Bone marrow (tissue), 2 donors: ENCODE measurements around the gene AK1.

Source experiments
- DNase-seq, 2 donors: peaks; one replicate each; lab custom pipeline; 2025; lab: John Stamatoyannopoulos, UW

Gene AK1, protein sequence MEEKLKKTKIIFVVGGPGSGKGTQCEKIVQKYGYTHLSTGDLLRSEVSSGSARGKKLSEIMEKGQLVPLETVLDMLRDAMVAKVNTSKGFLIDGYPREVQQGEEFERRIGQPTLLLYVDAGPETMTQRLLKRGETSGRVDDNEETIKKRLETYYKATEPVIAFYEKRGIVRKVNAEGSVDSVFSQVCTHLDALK

DNA sequence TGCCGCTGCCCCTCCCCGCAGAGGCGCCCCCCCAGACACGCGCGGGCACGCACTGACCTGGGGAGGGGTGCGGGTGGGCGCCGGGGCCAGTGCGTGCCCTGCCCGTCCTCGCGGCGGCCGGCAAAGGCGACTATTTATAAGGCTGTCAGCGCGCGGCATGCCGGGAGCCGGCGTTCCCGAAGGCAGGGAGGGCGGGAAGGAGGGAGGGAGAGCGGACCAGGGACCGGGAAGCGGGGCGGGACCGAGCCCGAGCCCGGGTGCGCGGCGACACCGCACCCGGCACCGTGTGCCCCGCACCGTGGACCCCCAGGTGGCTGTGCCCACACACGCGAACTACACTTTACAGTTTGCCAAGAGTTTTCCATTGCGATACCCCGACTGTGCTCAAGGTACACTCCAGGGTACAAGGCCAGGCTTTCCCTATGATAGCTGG lies at the start of gene AK1:
TSS of gene AK1 (minus strand) at position 110 of the 433 bp plus-strand sequence. CDS start 3,058 bp downstream, outside the sequence.
- DNase-seq: no peak

GRCh38 chr9:127926906-127927200 lies 49.4 kb upstream of the AK1 start:
- no peak for DNase-seq

GRCh38 chr9:127925959-127926905 lies 48.8 kb upstream of the AK1 start:
- no peak for DNase-seq

DNA sequence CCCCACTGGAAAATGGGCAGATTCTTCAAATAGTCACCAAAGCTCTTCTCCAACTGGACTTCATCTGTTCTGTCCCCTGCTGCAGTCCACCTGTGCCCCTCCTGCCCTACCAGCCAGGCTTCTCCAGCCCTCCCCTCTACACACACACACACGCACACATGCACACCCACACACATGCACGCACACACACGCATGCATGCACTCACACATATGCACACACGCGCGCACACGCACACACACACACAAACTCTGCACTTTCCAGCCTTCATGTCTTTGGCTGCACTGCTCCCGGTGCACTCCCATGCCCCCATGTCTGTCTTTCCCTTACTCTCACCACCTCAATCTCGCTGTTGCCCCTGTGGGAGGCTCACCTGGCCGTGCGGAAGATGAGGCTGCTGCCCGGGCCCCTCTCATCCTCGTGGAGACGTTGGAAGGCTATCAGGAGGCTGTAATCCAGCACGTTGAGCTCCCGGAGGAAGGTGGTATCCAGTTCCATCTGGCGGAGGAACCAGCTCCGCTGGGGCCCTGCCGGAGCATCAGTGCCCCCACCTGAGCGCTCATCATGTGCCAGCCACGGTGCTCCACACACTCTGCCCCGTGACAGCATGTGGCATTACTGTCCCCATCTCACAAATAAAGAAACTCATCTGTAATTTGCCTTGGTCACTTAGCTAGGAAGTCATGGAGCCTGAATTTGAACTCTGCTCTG lies 47.4 kb upstream of the AK1 start:
- no peak for DNase-seq

DNA sequence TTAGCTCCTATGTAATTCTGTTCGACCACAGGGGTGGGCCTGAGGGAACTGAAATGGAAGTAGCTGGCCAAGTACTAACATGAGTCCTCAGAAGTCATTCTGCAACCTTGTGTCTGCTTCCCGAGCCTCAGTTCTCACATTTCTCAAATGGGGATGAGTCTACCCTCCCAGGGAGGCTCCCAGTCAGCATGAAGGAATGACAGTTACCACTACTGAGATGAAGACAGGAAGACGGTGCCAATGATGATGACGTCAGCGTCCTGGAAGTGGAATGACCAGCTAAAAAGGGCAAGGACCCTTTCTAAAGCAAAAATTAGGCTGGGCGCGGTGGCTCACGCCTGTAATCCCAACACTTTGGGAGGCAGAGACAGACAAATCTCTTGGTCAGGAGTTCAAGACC lies 46.3 kb upstream of the AK1 start:
- no peak for DNase-seq

- no peak for DNase-seq
Measured at GRCh38 chr9:127923046-127923445, 45.6 kb upstream of the AK1 start.

DNA sequence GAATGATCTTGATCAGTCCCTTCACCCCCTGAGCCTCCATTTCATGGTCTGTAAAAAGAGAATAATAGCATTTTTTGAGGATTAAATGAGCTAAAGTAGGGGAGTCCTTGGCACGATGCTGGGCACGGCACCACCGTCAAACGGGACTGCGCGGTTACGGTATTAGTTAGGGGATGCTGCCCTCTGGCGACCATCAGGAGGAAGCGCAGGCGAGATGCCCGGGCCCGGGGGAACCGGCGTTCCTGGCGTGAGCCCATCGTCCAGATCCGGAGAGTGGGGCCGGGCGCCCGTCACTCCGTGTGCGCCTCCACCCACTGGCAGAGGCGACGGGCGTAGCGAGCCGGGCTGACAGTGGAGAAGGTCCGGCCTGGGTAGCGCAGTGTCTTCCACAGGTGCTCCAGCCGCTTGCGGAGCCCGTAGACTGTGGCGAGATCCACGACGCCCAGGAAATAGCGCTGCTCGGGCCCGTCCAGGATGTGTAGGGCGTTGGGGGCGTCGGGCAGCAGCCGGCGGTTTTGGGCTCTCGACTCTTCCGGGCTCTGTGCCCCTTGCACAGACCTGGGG lies 44.2 kb upstream of the AK1 start:
- peak; percentile 21 to 52 for DNase-seq

DNA sequence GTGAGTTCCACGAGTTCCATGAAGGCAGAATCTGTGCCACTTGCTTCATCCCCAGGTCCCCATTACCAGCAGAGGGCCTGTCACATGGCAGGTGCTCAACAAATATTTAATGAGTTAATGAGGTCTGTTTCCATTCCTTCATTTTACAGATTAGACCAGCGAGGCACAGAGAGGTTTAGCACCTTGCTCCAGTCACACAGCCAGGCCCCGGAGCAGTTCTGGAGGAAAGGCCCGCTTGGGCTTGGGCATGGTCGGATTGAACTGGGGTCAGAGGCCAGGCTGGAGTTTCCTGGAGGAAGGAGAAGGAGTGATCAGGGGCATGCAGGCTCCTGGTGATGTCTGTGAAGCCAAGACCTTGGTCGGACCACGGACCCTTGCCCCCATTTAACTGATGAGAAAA lies 43.3 kb upstream of the AK1 start:
- DNase-seq: no peak

GRCh38 chr9:127919253-127919815 lies 41.9 kb upstream of the AK1 start:
- peak; percentile 10 to 64 for DNase-seq

- no peak for DNase-seq
Measured at GRCh38 chr9:127918183-127919107, 41.0 kb upstream of the AK1 start.

GRCh38 chr9:127917603-127918002 lies 40.1 kb upstream of the AK1 start:
- peak in 1 of 2 donors; percentile 11 for DNase-seq

DNA sequence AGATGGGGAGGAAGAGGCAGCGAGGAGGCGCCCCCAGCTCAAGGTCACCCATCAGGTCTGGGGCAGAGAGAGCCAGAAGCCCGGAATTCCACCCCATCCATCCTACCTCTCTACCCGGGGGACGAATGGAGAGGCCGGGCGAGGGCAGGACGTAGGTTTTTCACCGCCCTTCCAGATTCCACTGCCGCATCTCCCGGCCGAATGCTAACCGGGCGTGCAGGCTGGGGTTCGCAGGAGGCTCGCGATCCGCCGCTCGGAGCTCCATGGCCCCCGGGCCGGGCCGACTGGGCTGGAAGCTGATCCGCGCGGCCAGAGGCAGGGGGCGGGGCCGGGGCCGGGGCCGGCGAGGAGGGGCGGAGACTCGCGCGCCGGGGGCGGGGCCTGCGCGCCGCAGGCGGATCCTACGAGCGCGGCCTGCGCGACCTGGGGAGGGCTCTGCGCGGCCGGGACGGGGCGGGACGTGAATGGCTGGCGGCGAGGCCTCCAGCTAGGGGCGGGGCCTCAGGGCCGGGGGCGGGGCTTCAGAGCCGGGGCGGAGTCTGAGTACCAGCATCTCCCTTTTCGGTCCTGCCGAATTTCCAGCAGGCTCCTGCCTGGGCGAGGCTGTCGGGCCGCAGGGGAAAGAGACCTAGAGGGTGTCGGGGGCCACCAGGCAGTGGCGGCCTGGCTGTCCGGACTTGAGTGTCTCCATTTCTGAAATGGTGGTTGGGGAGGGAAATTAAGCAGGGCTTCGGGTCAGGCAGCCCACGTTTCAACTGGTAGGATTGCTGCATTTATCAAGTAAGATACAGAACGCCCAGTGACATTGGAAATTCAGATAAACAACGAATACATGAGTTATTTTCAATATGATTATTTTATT lies 39.5 kb upstream of the AK1 start, which contains the start of gene ST6GALNAC4:
TSS of gene ST6GALNAC4 (minus strand) at position 322 of the 862 bp plus-strand sequence. CDS start 622 bp downstream, outside the sequence.
- peak; percentile 87 to 93 for DNase-seq

- DNase-seq: peak in 1 of 2 donors; percentile 57
Measured at GRCh38 chr9:127915801-127916719, 38.6 kb upstream of the AK1 start.

DNA sequence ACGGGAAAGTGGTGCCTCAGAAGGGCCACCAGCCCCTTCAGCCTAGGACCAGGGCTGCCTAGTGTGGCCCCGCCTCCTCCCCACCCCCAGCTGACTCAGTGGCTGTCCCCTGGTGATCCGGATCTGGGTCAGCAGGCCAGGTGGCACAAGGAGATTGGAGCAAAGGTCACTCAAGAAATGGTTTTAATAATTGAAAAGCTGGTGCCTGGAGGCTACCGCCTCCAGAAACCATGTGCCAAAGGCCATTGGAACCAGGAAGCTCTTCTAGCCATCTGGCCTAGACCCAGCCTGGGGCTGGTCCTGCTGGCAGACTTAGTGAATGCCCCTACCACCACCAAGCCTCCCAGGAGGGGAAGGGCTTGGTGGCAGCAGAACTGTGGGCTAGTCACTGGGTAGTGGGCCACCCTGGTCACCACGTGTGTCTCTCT lies 37.9 kb upstream of the AK1 start:
- no peak for DNase-seq

- no peak for DNase-seq
Measured at GRCh38 chr9:127913682-127914081, 36.2 kb upstream of the AK1 start.

DNA sequence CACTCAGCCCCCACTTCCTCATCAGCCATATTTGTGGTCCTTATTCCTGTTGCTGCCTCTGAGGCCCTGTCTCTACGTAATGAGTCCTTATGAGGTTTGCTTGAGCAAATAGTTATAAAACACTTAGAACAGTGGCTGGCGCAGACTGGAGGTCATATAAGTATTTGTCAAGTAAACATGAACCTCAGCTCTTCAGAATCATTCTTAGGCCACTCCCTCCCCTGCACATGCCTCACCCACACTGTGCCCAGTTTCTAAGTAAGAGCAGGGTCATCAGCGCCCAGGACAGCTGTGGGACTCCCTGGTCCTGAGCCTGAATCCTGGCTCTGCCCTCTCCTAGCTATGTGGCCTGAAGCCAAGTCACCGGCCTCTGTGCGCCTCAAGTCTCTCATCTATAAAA lies 35.4 kb upstream of the AK1 start:
- DNase-seq: no peak

DNA sequence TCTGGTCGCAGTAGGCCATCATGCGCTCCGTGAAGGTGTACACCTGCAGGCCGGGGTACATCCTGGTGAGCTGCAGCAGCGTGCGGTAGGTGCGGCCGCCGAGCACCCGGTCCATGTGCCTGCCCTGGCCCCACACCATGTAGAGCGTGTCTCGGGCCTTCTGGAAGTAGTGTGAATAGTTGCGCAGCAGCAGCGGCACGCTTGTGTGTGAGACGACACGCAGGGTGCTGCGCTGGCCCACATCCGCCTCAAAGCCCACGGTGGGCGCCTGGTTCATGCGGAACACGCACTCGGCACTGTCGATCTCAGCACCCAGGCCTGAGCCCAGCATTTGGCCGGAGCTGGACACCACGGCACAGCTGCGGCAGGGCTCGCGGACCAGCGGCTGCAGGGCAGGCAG lies 34.8 kb upstream of the AK1 start:
- no peak for DNase-seq

DNA sequence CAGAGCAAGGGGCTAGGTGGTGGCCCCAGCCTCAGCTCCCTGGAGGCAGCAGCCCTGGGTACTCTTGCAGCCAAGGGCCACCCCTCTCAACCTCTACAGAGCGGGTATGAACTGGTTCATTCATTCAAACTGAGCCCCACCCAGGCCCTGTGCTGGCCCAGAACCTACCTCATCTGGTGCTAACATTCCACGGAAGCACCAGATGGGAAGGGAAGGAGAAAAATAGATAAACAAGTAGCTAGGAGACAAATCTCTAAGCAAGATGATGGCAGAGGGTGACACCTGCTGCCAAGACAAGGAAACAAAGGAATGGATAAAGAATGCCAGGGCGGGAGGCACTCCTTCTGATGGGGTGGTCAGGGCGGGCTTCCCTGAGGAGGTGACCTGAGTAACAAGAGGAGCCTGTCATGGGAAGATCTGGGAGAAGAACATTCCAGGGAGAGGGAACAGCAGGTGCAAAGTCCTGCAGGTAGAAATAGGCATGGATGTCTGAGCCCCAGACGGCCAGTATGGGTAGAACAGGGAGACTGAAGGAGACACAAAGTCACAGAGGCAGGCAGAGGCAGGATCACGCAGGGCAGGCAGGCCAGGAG lies 33.2 kb upstream of the AK1 start:
- no peak for DNase-seq
